GM21447 (cell line): ENCODE results near the gene SLC10A4.
A peak's percentile ranks its signal among the peaks of the same experiment; 100 is the strongest.

Experiments used
- ATAC-seq: cut with Tn5 transposase; IDR thresholded peaks from one replicate; pipeline ENCODE4 v1.9.1; 2021; ENCODE audit not compliant: unreplicated experiment

The SLC10A4 gene

DNA sequence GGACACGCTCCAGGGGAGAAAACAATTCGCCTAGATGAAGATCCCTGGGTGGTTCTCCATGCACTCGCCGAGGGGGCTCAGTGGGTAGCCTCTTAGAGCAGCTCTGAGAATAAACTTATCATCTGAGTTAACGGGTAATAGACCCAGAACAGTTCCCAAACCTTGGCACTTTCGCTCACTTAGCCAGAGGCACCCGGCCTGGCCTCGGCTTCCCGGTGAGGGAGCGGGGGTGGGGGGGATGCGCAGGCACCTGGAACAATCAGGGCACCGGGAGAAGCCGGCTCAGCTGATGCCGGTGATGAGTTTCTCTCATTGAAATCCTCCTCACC, 6.5 kb downstream of the SLC10A4 start:
- no peak for ATAC-seq

DNA sequence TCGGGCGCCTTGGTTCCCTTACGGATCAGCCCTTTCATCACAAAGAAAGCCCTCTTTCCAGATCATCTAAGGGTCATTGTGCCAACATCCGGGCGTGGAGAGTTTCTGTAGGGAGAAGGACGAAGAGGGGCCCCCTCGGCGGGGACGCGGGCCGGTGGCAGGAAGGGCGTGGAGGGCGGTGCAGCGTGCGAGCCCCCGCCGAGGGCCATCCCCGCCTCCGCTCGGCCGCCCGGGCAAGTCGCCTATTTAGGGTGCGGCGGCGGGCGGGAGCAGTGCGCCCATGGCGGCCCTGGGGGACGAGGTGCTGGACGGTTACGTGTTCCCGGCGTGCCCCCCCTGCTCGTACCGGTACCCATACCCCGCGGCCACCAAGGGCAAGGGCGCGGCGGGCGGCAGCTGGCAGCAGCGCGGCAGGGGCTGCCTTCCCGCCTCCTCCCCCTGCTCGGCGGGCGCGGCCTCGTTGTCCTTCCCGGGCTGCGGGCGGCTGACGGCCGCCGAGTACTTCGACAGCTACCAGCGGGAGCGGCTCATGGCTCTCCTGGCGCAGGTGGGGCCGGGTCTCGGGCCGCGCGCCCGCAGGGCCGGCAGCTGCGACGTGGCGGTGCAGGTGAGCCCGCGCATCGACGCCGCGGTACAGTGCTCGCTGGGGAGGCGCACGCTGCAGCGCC, 7.0 kb downstream of the SLC10A4 start, which contains the start of gene ZAR1:
ZAR1 (plus strand) TSS at position 241 of the 668 bp plus-strand sequence; CDS start at position 281, 40 bp downstream.
- ATAC-seq, result no peak

DNA sequence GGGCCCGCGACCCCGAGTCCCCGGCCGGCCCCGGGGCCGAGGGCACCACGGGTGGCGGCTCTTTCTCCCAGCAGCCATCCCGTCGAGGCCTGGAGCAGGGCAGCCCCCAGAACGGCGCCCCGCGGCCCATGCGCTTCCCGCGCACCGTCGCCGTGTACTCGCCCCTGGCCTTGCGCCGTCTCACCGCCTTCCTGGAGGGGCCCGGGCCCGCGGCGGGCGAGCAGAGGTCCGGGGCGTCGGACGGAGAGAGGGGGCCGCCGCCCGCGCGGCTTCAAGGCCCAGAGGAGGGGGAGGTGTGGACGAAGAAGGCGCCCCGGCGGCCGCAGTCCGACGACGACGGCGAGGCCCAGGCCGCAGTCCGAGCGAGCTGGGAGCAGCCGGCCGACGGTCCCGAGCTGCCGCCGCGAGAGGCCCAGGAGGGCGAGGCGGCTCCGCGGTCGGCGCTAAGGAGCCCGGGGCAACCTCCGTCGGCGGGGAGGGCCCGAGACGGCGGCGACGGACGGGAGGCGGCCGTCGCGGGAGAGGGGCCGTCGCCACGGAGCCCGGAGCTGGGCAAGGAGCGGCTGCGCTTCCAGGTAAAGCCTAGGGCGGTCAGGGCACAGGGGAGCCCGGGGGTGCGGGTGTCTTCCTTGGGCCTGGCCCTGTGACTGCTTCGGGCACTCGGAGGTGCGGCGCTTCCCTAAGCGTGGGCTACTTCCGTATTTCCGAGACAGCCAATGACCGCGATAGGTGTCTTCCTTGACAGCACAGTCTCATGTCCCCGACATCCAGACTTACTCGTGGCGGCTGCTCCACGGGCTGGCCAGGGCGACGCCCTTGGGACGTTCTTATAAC, 7.8 kb downstream of the SLC10A4 start:
- no peak for ATAC-seq

DNA sequence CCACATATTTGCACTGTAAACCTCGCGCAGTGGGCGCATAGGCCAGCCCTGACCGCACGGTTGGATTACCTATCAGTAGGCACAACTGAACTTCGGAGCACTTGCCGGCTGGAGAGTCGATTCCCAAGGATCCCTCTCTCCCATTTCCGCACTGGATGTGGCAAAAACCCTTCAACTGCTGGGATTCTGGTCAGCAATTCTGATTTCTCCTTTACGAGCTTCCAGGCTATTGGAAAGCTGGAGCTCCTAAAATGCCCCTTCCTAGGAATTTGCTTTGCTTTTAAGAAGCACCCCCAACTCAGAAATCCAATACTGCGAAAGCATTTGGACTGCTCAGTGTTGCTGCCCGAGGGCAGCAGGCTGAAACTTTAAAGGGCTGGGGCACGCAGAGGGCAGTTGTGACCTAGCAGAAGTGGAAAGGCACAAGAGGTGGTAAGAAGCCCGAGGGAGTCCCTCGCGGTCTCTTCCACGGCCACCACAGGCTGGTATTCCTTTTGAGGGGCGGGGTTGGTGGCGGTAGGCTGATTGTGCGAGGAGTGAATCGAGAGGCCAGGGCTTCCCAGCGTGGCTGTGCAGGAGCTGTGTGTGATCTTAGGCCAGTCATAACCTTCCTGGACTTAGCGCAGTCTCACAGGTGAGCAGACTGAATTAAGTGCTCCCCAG, 8.5 kb downstream of the SLC10A4 start:
- no peak for ATAC-seq

DNA sequence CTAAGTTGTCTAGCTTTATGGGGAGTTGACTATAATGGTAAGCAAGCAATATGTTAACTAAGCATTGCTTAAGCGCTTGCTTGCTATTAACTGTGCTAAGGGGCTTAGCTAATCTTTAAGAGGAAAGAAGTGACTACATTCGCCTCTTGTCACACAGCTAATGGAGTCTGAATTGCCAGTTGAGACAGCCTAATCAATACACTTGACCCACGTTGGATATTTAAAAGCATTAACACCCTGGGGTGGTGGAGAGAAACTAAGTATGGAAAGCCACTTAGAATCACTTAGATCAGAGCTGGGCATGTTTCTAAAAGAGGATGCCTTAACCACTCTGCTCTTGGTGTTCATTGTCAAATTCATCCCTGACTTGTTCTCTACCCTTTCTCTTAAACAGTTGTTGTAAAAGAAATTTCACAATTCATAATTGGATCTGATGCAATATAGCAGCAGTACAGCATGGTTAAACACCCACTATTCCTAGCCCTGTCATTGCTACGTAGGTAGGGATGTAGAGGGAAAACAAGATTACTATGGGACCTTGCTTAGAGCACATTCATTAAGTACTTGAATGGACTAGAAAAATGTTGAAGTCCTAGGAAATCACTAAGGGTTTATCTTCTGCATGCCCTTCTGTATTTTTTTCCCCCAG, 10.4 kb downstream of the SLC10A4 start:
- ATAC-seq, result no peak

DNA sequence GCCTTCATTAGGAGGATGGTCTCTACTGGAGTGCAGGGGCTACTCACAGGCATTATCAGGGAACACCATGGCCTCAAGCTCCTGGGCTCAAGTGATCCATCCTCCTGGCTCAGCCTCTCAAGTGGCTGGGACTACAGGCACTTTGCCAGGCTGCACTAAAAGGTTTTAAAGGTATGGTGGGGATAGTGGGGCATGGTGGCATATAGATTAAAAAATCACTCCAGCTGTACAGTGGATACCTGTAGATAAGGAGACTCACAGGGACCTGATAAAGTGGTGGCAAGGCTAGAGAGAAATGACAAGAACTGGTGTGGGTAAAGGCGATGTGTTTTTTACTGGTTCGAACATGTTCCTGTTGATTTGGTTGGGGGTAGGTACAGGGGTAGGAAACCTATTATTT, 12.8 kb downstream of the SLC10A4 start:
- no peak for ATAC-seq

DNA sequence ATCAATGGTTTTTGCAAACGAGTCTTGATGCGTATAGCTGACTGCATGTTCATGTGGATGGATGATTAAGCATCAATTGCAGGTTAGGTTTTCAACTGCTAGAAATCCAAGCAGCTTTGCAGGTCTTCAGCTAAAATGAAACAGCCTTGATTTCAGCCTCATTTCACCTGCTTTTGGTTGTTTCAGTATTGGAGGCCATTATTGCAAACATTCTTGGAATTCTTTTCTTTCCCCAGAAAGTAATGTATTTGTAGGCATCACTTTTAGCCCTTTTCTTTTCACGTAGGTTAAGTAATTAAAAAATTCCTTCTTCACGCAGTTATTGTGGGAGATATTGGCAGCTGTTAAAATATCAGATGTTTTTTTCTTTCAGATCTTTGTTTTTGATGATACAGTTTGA, 15.8 kb downstream of the SLC10A4 start:
- no peak for ATAC-seq

DNA sequence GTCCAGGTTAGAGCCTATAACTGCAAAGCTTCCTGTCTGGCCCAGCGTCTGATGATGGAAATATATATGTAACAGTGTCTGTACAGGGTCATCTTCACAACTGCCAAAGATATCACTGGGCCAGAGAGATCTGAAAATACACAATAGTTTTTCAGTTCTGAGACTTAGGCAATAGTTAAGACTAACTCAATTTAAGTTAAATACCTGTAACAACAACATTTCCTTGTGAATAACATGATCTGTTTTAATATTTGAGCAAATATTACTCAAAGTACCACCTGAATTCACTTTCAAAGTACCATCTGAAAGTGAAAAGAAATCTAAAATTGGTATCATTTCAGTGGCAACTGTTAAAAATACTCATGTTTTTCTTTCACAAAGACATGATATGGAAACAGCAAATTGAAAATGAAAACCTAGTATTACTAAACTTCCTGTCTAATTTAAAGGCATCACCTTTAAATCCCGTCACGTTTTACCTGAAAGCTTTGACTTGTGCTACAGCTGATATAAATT, 16.5 kb downstream of the SLC10A4 start:
- peak; percentile 84 for ATAC-seq

DNA sequence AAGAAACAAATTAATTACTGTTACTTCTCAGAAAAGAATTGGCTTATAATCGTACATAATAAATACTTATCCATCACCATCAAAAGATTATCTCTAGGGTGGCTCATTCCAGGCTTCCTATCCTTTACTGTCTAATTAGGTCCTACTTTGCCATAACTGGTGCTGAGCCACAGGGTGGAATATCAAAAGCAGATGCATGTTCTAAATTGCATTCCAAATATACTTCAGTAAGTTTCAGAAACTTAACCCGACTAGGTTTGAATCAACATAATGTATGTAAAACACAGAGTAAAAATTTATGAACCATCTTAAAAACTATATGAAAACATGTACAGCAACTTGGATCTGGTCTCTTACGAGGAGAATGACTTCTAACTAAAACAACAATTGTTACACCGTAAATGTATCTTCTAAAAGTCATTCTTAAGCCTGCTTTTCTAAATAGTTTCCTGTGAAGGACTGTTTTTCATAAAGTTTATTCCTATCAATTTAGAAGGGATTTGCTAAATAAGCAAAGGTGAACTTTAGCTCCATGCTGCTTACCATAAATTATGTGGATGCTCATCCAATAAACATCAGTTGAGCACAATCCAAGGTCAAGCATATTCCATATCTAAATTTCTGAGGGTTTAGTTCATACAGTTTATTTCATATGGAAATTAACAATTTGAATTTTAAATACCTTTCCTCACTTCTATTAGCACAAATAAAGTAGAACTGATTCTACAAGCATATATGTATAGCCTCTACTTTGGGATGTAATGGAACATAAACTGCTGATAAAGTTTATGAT, 20.3 kb downstream of the SLC10A4 start:
- ATAC-seq, result no peak

DNA sequence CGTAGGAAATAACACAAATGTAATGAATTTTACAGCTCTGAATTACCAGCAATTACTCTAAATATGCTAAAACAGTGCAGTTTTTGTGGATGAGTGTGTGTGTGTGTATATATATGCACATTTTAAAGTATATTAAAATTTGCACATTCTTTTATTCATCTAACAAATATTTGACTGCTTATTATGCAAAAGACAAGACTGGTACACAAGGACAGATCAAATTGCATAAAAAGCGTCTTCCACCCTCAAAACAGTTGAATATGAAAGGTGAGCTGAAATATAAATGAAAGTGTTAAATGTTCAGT, 20.8 kb downstream of the SLC10A4 start:
- no peak for ATAC-seq

DNA sequence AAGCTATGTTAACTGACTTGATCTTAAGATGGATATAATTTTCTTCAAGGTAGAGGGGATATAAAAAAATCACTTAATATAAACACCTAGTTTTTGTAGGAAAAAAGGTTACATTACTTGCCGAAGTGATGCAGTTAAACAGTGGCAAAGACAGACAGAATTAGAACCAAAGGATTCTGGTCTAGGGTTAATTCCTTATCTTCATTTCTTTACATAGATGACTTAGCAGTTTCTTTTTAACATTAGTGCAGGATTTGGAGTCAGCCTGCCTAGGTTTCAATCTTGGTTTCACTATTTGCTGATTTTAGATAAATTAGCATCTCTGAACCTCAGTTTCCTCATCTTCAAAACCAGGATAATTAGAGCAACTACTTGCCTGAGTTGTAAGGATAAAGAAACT, 21.2 kb downstream of the SLC10A4 start:
- ATAC-seq, result no peak

DNA sequence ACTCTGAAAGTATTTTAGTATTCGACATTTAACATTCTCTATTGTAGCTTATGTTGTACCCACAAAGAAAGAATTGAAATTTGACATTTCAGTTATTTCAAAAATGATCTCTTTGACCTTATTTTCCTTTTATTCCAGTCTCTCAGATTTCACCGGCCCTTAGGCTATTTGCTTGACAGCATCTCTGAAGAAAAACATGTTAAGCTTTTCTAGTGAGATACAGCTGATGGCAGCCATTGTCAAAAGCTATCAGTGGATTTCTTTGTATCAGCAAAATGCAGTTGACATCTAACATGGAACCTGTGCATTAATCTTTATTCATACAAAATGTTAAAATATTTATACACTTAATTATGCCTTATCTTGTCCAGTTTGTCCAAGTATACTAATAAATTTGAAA, 23.6 kb downstream of the SLC10A4 start:
- ATAC-seq, result no peak

DNA sequence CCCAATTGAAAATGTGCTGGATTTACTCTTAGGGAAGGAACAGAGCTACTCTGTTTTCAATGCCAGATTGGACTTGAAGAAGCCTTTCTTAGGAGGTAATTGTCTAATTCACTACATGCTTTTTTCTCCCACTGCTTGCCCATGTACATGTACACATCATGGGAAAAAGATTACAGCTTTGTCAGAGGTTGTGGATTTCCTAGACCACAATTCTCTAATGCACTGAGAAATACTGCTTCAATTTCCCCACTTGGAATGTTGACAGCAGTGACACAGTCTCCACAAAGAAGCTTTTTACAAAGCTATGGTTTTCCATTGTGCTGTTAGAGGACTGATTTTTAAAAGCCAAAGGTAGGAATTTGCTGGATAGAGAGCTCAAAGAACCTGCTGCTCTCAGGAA, 26.4 kb downstream of the SLC10A4 start:
- ATAC-seq, result no peak

DNA sequence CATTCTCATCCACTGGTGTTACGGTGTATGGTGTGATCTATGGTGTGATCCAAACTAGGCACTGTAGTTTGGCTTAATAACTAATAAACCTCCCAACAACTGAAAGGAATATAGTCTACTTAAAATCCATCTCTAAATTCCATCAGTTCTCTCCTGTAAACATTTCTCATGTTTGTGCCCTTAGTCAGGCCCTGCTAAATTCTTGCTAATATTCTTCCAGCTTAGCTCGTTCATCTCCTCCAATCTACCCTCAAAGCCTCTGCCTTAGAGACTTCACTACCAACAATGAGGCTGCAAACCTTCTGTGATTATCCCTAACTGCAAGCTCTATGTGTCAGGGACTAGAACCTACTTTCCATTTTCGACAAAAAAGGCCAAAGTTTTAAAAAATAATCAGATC, 35.0 kb downstream of the SLC10A4 start:
- ATAC-seq, result no peak

DNA sequence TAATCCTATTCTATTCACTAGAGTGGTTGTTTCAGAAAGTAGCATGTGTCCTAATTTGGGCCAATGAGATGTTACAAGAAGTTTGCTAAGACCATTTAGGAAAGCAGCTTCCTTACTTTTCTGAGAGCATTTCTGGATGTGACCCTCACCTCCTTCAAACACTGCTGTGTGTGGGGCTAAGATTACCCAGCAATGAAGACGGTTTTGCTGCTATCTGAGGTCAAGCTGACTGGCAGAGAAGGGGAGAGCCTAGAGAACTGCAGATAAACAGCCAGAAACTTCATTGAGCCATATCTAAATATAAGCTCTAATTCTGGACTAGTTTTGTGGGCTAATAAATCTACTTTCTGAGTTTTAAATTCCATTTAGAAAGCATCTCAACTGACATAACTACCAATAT, 43.3 kb downstream of the SLC10A4 start:
- ATAC-seq, result no peak

DNA sequence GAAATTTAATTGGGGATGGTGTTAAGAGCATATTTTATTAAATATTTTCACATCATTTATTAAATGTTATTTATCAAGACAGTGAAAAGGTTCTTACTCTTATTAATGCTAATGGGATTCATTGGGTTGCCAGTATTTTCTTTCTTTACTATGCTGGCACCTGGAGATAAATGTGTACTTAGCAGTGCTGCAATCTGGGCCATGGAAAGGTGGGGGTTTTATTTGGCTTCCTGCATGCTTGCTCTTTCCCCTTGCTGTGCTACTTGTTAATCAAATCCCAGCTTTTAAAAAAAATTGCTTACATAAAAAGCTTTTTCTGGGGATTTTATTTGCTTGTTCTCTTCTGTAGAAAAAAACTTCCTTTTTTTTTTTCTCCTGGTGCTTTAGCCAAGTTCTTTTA, 55.2 kb downstream of the SLC10A4 start:
- ATAC-seq, result no peak
